HG03095 (cell line): ENCODE data around the gene TADA3.

Source experiments
- ATAC-seq: cut with Tn5 transposase; IDR thresholded peaks from one replicate; pipeline ENCODE4 v1.9.1; 2021; ENCODE audit warnings: moderate library complexity; ENCODE audit not compliant: unreplicated experiment

Gene TADA3

DNA sequence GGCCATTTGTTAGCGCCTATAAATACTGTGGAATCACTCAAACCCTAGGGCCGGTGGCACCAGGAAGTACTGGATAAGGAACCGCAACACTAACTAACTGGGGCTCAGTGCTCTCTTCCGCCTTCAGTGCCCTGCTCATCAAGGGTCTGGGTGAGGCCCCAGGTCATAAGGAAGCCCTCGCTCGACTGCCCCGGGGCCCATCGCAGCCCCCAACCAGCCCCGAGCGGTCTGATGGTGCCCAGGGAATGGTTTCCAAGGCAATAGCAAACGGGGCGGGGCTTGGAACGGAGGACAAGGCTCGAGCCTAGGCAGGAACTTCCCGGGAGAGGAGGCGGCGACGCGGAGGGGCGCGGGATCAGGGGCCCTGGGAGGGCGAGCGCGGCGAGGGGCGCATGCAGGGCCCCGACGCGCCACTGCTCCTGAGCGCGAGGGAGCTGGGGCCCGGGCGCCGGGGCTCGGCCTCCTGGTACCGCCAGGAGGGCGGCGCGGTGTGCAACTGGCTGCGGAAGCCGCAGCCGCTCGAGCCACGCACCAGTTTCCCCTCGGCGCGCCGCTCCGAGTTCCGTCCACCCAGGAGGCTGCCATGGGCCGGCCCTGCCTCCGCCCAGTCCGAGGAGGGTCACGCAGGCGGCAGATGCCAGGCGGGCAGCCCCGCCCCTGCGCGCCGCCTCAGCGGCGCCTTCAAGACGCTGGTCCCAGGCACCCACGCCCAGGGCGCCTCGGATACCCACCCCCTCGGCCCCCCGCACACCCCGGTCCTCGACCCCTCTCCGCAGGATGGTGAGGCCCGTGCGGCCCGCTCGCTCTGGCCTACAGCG is 17.6 kb upstream of the TADA3 start, which contains the start of gene TTLL3:
TSS of gene TTLL3 (plus strand) at position 648 of the 818 bp plus-strand sequence. CDS start 400 bp downstream, outside the sequence.
- no peak for ATAC-seq

DNA sequence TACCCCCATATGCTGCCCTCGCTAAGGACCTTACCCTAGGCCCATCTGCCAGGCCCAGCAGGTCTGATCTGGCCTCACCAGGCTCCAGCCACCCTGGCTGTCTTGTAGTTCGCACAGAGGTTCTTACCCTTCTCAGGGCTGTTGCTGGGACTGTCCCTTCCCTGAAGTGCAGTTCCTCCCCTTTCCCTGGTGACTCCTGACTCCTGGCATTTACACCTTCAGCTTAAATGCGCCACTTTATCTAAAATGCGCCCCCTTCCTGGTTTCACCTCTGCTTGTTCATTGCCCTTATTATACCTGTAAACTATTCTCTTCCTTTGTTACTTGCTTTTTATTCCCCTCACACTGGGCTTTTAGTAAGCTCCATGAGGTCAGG is 17.0 kb upstream of the TADA3 start:
- ATAC-seq: no peak

DNA sequence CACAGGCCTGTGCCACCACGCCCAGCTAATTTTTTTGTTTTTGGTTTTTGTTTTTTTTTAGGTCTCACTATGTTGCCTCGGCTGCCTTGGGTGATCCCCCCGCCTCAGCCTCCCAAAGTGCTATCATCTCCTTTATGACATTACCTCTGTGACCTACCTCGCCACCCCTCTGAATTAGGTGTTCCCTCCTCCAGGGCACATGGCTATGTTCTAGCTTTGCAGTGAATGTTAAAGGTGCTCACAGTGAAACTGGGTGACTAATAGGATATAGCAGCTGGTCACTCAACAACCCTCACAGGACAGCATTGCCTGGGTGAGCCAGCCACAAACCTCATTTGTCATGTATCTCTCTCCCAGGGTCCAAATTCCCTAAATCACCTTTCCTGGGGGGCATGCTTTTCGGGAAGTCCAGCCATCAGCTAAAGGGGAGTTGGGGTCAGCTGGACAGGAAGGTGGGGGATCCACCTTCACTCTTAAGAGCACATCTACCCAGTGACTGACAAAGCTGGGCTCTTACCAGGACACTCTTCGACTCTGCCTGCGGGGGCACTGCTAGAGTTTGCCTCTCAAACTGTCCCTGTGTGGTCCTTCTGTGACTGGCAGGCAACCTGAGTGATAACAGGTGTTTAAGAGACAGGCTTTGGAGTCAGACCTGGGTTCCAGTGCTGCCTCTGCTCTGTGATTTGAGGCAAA is 16.2 kb upstream of the TADA3 start:
- ATAC-seq: no peak

DNA sequence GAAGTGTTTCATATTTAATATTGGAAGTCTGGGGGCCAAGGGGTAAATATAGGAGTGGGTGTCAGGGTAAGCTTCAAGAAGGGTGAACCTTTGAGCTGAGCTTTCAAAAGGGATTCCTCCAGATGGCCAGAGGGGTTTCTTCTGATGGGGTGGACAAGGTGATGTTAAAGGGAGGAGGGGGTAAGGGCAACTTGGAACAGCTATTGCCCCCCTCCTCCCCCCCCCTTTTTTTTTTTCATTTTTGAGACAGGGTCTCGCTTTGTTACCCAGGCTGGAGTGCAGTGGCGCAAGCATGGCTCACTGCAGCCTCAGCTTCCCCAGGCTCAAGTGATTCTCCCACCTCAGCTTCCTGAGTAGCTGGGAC is 15.7 kb upstream of the TADA3 start:
- no peak for ATAC-seq

DNA sequence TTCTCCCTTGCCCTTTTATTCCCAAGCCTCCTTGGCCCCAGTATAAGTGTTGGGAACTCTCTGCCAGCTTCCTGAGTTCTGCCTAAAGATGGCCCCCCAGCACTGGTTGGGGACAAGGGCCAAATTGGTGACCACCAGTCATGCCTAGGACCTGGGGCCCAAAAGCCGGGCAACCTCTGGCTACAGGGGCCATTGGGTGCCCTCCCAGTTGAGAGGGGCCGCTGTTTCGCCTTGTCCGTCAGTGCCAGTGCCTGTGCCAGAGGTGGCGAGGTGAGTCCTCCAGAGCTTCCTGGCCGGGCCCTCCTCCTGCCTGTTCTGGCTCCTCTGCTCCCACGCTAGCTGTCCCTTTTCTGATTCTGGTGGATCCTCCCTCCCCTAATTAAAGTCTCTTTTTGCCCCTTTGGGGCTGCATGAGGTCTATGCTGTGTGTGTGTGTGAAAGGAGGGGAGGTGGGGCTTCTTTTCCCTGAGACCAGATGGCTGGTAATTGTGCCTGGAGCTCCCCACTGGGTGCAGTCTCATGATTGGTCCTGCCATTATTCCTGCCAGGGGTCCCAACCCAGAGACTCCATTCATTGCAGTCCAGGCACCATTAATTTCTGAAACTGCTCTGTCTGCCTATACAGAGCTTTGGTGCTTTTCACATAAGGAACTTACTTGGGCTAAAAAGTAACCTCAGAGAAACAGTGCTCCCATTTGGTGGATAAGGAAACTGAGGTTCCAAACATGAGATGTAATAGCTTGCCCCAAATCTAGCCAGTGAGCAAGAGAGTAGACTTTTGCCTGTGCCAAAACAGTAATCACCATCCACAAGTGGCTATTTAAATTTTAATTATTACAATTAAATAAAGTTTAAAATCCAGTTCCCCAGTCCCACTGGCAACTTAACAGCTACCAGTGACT is 14.7 kb upstream of the TADA3 start:
- no peak for ATAC-seq

DNA sequence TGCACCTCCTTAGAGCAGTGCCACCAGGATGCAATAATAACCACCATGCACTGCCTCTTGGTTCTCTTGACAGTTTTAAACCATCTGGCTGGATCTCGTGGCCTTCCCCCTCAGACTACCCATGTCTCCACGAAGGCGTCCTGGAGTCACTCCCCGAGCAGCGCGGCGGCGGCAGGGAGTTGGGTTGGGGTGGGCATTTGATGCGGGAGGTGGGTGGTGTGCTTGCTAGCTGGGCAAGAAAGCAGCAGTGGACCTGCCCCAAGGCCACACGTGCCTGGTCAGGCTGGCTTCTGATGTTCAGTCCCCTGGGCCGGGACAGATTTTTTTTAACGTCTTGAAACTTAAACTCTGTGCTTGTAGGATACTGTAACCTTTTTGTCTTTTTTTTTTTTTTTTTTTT is 13.9 kb upstream of the TADA3 start:
- no peak for ATAC-seq

DNA sequence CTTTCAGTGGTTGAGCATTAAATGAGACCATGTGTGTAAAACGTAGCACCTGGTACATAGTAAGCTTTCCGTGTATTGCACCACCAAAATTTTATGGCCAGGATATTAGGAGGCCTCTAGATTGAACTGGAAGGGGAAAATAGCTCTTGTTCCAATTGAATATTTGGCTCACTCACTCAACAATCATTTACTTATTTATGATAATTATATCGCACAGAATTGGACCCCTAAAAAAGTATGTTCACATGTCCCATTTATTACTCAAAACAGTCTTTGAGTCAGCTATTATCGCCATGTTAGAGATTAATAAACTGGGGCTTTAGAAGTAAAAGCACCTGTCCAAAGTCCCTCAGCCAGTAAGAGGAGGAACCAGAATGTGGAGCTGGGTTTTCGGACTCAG is 12.7 kb upstream of the TADA3 start:
- no peak for ATAC-seq

DNA sequence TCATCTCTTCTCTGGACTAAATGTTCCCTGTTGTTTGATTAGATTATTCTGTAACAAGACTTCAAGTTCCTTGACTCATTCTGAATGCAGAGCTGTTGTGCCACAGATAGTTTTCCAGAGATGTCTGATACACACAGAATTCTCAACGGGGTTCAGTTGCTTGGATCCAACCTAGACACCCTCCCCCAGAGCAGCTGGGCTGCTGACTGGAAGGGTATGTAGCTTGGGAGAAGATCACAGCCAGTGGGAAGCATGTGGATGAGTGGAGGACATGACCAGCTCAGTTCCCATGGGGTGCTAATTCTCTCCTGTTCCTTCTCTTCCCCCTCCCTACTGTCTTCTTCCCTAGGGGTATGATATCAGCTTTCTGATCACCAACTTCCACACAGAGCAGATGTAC is 11.2 kb upstream of the TADA3 start:
- no peak for ATAC-seq

DNA sequence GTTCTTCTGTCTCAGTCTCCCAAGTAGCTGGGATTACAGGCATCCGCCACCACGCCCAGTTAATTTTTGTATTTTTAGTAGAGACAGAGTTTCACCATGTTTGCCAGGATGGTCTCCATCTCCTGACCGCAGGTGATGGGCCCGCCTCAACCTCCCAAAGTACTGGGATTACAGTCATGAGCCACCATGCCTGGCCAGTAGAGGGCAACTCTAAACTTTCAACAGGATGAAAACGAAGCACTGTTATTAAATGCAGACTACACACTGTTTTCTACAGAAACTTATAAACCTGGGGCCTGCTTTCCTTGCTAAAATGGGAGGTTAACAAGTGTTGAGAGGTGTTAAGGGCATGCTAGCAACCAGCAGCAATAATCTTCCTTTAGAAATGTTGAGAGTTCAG is 8.3 kb upstream of the TADA3 start:
- ATAC-seq: no peak

DNA sequence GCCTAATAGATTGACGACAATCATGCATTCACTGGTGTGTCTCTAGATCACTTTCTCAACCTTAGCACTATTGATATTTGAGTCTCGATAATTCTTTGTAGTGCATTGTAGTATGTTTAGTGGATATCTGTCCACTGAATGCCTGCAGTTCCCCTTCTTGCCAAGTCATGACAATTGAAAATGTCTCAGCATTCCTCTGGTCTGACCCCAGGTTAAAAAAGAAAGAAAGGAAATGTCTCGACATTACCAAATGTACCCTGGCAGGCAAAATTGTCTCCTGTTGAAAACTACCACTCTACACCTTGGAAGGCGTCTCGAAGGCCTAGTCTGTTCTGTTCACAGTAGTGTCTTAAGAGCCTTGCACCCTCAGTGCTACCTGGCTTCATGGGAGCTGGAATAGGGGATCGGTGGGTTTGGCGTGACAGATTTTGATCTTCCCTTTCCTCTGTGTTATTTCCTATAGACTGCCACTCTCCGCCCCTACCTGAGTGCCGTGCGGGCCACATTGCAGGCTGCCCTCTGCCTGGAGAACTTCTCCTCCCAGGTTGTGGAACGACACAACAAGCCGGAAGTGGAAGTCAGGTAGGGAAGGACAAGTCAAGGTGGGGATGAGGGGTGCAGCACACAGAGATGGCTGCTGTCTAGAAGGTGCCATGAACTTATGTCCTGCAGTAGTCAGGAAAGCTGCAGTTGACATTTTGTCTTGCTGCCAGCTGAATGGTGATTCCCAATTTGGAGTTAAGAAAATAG is 5.1 kb upstream of the TADA3 start:
- no peak for ATAC-seq

DNA sequence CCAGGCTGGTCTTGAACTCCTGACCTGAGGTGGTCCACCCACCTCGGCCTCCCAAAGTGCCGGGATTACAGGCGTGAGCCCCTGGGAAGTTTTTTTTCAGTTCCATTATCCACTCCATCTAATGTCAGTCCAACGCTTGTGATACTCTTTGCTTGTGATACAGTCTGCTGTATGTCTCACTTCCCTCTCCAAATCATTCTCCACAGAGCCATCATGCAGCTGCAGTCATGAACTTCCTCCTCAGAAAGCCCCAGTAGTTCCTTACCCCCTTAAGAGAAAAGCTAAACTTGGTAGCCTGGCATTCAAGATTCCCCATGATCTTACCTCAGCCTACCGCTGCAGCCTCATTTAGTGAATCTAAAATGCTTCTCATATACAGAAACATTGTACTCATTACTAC is 2.9 kb upstream of the TADA3 start:
- ATAC-seq: no peak

DNA sequence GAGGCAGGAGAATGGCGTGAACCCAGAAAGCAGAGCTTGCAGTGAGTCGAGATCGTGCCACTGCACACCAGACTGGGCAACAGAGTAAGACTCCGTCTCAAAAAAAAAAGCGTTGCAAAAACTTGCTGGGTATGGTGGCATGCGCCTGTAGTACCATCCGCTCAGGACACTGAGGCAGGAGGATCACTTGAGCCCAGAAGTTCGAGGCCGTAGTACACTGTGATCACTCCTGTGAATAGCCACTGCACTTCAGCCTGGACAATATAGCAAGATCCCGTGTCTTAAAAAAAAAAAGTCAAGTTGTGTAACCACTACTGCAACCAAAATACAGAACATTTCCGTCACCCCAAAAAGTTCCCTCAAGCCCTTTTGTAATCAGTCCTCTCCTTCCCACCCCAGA is 2.1 kb upstream of the TADA3 start:
- no peak for ATAC-seq

DNA sequence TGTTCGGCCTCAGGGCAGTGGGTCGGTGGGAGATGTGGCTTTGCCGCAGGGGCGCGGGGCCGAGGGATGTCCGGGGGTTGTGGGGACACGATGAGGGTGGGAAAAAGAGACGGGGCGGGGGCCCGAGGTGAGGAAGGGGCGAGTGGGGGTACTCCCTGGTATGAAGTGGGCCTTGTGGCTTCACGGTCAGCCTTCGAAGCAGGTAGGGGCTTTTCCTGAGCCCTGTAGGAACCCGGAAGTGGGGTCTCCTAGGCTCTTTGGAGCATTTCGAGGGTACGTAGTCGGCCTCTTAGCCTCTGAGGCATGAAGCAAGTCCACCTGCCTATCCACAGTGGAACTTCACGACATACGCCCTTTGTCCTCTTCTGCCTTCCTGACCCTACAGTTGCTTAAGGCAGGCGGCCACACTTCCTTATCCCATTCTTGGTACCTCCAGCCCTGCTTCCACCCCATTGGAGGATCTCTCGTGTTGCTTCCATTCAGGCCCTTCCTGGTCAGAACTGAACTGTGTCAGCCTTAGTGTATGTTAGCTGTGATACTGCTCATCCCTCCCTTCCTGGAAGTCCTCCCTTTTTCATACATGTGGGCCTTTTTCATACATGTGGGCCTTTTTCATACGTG is 998 bp upstream of the TADA3 start:
- no peak for ATAC-seq

DNA sequence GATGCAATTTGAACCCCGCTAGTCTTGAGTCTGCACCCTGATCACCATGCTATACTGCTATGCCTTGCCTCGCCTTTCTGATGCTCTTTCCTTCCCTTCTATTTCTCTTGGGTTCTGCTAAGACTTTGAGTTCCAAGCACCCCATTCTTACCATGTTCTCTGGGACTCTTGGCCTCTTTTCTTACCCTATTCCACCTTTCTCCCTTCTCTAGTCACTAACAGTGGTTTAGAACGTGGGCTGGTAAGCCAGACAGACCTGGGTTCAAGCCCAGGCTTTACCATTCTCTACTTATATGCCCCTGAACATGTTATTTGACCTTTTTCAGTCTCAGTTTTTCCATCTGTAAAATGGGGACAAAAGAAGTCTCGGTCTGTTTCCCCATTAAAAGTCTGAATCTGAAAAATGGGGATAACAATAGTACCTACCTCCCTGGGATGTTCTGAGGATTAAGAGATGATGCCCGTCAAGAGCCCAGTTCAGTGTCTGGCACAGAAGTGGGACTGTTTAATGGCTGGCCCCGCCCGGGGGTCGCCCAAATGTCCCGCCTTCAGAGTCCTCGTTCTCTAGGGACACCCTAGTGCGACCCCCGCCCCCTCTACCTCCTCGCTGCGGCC is 376 bp downstream of the TADA3 start:
- ATAC-seq: peak; percentile 2

DNA sequence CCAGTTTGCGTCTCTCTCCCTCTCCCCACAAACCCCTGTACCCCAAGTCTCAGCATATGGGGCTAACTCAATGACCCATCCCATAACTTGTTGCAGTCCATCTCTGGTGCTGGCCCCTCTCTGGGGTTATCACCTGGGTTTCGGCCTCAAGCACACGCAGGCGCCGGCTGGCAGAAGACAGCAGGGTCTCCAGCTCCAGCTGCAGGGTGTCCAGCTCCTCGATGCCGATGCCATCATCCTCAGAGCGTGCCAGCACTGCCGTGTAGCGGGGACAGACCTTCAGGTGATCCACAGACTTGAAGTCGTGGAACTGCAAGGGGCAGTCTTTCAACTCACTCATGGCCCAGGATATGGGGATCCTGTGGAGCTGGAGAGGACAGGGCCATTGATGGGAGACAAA is 1.1 kb downstream of the TADA3 start:
- ATAC-seq: no peak

DNA sequence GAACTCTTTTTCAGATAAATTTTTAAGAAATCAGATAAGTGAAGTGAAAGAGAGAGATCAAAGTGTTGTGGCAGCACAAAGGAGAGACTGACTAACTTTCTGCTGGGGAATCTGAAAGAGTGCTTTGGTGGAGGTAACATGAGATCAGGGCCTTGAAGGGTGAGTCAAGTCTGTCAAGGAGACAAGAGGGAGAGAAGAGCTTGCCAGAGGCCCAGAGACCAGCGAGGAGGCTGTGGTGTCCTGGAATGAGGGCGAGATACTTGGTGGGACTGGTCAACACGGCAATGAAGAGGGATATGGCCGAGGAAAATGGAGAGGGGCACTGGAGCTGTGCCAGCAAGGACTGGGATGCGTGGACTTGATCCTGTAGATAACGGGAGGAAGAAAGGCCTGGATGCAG is 4.6 kb downstream of the TADA3 start:
- ATAC-seq: no peak

DNA sequence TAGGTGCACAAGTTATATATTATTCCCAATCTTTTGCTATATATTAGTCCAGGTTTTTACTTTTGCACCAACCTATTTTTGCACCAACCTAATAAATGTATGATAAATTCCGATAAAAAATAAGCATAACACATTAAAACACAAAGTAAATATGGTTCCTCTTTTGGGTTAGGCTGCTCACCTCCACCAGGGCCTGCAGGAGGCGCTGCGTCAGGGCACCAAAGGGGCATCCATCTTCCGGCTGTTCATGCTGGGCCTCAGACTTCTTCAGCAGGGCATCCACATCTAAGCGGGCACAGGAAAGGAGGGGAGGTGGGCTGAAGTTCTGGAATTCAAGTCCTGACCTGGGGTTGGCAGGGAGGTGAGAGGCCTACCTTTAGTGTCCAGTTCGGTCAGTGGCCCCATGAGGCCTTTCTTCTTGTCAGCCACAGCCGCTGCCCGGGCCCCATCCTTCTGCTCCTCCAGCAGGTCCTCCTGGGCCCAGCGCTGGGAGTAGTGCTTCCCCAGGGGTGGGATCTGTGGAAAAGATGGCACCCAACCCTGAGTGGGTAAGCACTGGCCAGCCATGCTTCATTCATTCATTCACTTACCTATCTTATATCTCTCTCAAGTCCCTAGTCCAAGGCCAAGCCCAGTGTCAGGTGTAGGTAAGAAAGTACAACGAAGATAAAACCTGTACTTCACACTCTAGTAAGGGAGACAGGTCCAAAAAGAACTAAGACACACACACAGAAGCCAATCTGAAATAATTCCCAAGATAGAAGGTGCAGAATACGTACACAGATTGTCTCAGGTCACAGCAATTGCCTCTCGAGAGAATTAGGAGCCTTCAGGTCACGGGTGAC is 5.2 kb downstream of the TADA3 start:
- no peak for ATAC-seq

DNA sequence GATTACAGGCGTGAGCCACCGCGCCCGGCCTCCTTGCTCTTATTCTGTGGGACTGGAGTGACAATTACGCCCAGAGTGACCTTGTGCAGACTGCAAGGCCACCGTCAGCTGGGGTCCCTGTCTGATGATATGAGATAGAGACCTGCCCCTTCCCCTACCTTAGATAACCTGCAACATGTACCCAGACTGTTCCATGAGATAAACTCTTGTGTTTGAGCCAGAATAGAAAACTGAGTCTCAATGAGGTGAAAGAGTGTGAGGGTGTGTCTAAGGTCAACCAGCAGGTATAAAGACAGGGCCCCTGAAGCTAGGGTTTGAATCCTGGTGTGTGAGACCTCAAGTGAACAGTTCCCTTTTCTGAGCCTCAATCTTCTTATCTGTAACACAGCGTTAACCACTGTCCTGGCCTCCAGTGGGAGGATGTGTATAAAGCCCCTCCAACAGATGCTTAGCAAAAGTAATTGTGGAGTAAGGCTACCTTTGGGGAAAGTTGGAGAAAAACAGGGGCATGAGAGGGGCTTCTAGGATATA is 6.0 kb downstream of the TADA3 start:
- ATAC-seq: no peak

DNA sequence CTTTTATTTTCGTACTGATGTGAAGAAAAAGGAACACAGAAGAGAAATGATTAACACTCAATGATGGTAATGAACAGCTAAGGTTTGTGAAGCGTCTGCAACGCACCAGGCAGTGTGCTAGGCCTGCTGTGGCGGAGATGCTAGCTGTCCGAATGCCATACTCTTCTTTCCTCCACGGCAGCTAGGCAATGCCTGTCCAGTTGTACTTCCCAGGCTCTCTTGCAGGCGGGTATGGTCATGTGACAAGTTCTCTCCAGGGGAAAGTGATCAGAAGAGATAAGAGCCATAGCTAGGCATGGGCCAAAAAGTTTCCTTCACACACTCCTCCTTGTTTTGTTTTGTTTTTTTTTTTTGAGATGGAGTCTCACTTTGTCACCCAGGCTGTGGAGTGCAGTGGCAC is 6.7 kb downstream of the TADA3 start:
- ATAC-seq: no peak
